ENCODE data around the gene BRPF1. TPM values are rescaled to one million over a fixed set of nuclear protein-coding genes. Genes with fewer than 3 reads are reported as not detected.

BRPF1 gene
- total RNA-seq, 3 donors from 2014 or later: 14.7 to 19.7 (median 19.3) TPM

DNA sequence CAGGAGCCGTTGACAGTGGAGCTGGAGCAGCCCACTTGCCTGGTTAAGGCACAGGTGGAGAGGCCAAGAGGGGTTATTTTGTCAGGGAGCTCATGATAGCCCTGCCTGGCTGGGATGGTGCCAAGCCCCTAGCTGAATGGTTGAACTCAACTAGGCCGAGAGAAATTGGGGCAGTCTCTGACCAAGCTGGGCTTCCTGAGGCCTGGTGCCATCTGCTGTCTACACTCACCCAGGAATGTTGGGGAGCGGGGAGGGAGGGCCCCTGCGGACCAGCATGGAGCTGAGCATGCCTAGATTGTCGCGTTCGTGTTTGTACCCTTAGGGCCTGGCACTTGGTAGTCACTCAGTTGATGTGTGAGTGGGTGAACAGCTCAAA, 1.2 kb downstream of the BRPF1 start:
- peak overlapping the region; percentile 45 to 98 for H3K27ac ChIP-seq
- peak overlapping the region; percentile 74 to 100 (median 99) for H3K4me3 ChIP-seq
- intact Hi-C loops (cut with DNase I; ENCODE audit: low total_unique reads): no loop called here
- DNase-seq (ENCODE audit: low spot score in 2 of 2): peak in 1 of 2 donors; percentile 31
- H3K4me1 ChIP-seq: peaks cover 8 to 20% of the 10 kb centered on the region in 2 donors
- H3K36me3 ChIP-seq: no peaks in the 10 kb centered on the region
- no peak for TF ChIP-seq POLR2A (IDR thresholded peaks at IDR 0.05)
- no peak for TF ChIP-seq POLR2AphosphoS5 (IDR thresholded peaks at IDR 0.05)
- TF ChIP-seq, protein P1, sequence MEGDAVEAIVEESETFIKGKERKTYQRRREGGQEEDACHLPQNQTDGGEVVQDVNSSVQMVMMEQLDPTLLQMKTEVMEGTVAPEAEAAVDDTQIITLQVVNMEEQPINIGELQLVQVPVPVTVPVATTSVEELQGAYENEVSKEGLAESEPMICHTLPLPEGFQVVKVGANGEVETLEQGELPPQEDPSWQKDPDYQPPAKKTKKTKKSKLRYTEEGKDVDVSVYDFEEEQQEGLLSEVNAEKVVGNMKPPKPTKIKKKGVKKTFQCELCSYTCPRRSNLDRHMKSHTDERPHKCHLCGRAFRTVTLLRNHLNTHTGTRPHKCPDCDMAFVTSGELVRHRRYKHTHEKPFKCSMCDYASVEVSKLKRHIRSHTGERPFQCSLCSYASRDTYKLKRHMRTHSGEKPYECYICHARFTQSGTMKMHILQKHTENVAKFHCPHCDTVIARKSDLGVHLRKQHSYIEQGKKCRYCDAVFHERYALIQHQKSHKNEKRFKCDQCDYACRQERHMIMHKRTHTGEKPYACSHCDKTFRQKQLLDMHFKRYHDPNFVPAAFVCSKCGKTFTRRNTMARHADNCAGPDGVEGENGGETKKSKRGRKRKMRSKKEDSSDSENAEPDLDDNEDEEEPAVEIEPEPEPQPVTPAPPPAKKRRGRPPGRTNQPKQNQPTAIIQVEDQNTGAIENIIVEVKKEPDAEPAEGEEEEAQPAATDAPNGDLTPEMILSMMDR (IDR thresholded peaks at IDR 0.05): no peak
- no peaks in the 10 kb centered on the region for H3K9me3 ChIP-seq
- no peaks in the 10 kb centered on the region for H3K27me3 ChIP-seq

DNA sequence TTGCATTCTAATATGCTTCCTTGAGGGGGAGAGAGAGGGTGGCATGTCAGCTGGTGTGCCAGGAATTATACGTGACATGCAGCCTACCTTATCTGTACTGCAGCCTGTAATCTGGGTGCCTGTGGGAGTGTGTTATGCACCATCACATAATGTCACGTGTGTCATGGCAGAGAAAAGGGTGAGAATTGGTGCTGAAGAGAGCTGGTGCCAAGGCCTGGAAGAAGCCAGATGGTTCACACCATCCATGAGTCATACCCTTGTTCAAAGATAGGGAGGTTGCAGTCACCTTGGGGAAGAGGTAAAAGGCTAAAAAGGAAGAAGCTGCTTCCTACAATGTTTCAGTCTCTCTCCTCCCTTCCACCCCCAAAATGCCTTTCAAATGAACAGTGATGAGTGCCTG, 5.3 kb downstream of the BRPF1 start:
- Histone ChIP-seq H3K9me3 (no peaks in the 10 kb centered on the region), H3K27ac (no peak overlapping the region), H3K27me3 (no peaks in the 10 kb centered on the region), H3K4me1 (peaks cover 8 to 20% of the 10 kb centered on the region in 2 donors), H3K36me3 (peaks cover 12% of the 10 kb centered on the region), H3K4me3 (no peak overlapping the region)
- DNase-seq (ENCODE audit: low spot score in 2 of 2): no peak
- intact Hi-C loops (cut with DNase I; ENCODE audit: low total_unique reads): no loop called here
- TF ChIP-seq POLR2A (IDR thresholded peaks at IDR 0.05) (no peak), POLR2AphosphoS5 (IDR thresholded peaks at IDR 0.05) (no peak)
- TF ChIP-seq, protein P1 (IDR thresholded peaks at IDR 0.05): no peak

DNA sequence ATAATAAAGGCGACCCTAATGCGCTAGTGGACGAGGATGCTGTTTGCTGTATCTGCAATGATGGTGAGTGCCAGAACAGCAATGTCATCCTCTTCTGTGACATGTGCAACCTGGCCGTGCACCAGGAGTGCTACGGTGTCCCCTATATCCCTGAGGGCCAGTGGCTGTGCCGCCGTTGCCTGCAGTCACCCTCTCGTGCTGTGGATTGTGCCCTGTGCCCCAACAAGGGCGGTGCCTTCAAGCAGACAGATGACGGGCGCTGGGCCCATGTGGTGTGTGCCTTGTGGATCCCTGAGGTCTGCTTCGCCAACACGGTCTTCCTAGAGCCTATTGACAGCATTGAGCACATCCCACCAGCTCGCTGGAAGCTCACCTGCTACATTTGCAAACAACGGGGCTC, 7.6 kb downstream of the BRPF1 start:
- H3K36me3 ChIP-seq: peaks cover 20% of the 10 kb centered on the region
- H3K9me3 ChIP-seq: no peaks in the 10 kb centered on the region

DNA sequence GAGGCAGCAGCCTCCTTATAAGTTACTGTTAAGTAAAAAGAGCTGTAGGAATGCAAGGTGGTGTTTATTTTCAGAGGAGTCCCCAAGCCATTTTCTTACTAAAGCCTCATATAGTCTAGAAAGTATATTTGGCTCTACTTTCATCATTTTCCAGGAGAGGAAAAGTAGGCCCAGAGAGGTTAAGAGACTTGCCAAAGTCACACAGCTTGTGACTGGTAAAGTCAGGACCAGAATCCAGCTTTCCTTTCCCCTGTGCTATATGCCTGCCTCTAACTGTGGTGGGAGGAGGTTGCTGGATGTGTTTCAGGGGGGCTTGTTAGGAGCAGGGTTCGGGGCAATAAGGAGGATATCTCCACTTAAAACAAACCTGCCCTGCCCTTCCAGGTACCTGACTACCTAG, 11.0 kb downstream of the BRPF1 start:
- DNase-seq (ENCODE audit: low spot score in 2 of 2): no peak
- peaks cover 27% of the 10 kb centered on the region for H3K36me3 ChIP-seq
- no peak for TF ChIP-seq POLR2AphosphoS5 (IDR thresholded peaks at IDR 0.05)
- no peak for TF ChIP-seq POLR2A (IDR thresholded peaks at IDR 0.05)
- TF ChIP-seq, protein P1 (IDR thresholded peaks at IDR 0.05): no peak
- intact Hi-C loops (cut with DNase I; ENCODE audit: low total_unique reads): no loop called here
- no peak overlapping the region for H3K27ac ChIP-seq
- H3K4me3 ChIP-seq: no peak overlapping the region
- no peaks in the 10 kb centered on the region for H3K9me3 ChIP-seq
- no peaks in the 10 kb centered on the region for H3K4me1 ChIP-seq
- H3K27me3 ChIP-seq: no peaks in the 10 kb centered on the region

More for the DNA sequence above, 7.6 kb downstream of the BRPF1 start:
- no peak for TF ChIP-seq POLR2AphosphoS5 (IDR thresholded peaks at IDR 0.05)
- no peak for TF ChIP-seq POLR2A (IDR thresholded peaks at IDR 0.05)
- TF ChIP-seq, protein P1 (IDR thresholded peaks at IDR 0.05): no peak
- Histone ChIP-seq H3K4me1 (no peaks in the 10 kb centered on the region), H3K27me3 (no peaks in the 10 kb centered on the region), H3K27ac (no peak overlapping the region), H3K4me3 (no peak overlapping the region)
- DNase-seq (ENCODE audit: low spot score in 2 of 2): no peak
- intact Hi-C loops (cut with DNase I; ENCODE audit: low total_unique reads): no loop called here

GRCh38 chr3:9743548-9743947, 12.0 kb downstream of the BRPF1 start:
- no peak for DNase-seq (ENCODE audit: low spot score in 2 of 2)
- Histone ChIP-seq H3K36me3 (peaks cover 27% of the 10 kb centered on the region), H3K4me3 (no peak overlapping the region), H3K27me3 (no peaks in the 10 kb centered on the region), H3K9me3 (no peaks in the 10 kb centered on the region), H3K4me1 (no peaks in the 10 kb centered on the region), H3K27ac (no peak overlapping the region)
- intact Hi-C loops (cut with DNase I; ENCODE audit: low total_unique reads): no loop called here
- TF ChIP-seq POLR2A (IDR thresholded peaks at IDR 0.05) (no peak), POLR2AphosphoS5 (IDR thresholded peaks at IDR 0.05) (no peak)
- TF ChIP-seq, protein P1 (IDR thresholded peaks at IDR 0.05): no peak
